Kidney (tissue), 14 donors: Measurements from ENCODE around the gene ARPC2. TPM values are rescaled to one million over a fixed set of nuclear protein-coding genes. Genes with fewer than 3 reads are reported as not detected.

Experiments used
- DNase-seq, 5 donors: peaks; one replicate each; pipeline ENCODE4 v3.0.0-alpha.2; 2013 to 2020
- FAIRE-seq: peaks from 2 replicates; lab custom pipeline; 2012; peaks lifted over from hg19 to GRCh38; lab: Jason Lieb, UNC
- H3K27ac ChIP-seq, 2 donors: one replicate each; pipeline ENCODE4 v1.7.0; 2013; ENCODE audit warnings: low read depth in 2 of 2, low read length in 2 of 2, inconsistent platforms in 1 of 2
- H3K27me3 ChIP-seq: one replicate; pipeline ENCODE4 v1.7.1; 2013; ENCODE audit warnings: low read length, inconsistent platforms; ENCODE audit not compliant: control insufficient read depth, insufficient read depth
- H3K36me3 ChIP-seq, 3 donors: one replicate each; pipeline versions ENCODE4 v1.7.0 to v1.7.1; 2013; ENCODE audit warnings: low read length in 3 of 3, control low read depth in 1 of 3, inconsistent platforms in 1 of 3; ENCODE audit not compliant: insufficient read depth in 3 of 3, control insufficient read depth in 2 of 3
- H3K4me1 ChIP-seq, 3 donors: one replicate each; pipeline versions ENCODE4 v1.7.0 to v1.7.1; 2013; ENCODE audit warnings: low read length in 3 of 3, inconsistent platforms in 1 of 3, low read depth in 1 of 3; ENCODE audit not compliant: control insufficient read depth in 2 of 3, insufficient read depth in 2 of 3
- H3K4me3 ChIP-seq, 3 donors: one replicate each; pipeline versions ENCODE4 v1.7.0 to v1.8.1; 2013; ENCODE audit warnings: low read length in 3 of 3, control low read depth in 1 of 3, inconsistent platforms in 1 of 3
- H3K9ac ChIP-seq, 3 donors: one replicate each; pipeline versions ENCODE4 v1.7.0 to v1.7.1; 2013; ENCODE audit warnings: low read length in 3 of 3, control low read depth in 1 of 3, inconsistent platforms in 1 of 3
- H3K9me3 ChIP-seq, 3 donors: one replicate each; pipeline versions ENCODE4 v1.7.0 to v1.7.1; 2013; ENCODE audit warnings: low read length in 3 of 3, control low read depth in 1 of 3, inconsistent platforms in 1 of 3; ENCODE audit not compliant: control insufficient read depth in 2 of 3, insufficient read depth in 1 of 3
- intact Hi-C: fragments of 100-400 bp; cut with DNase I; formaldehyde crosslinking; loops from one replicate; pipeline ENCODE4 v1.11.1; 2022
- polyA plus RNA-seq: library from polyadenylated mRNA; stranded (reverse); fragments of 350-450 nt; fragmentation: Illumina TruSeq; extraction: RNeasy Lipid Tissue Mini Kit (QIAGEN cat#74804); gene quantifications from one replicate; pipeline ENCODE4 v1.2.3, GENCODE V29; 2014; ENCODE audit warnings: low read depth, low replicate concordance; ENCODE audit not compliant: insufficient read depth
- total RNA-seq: library from RNA; stranded (reverse); fragmentation: NEBNext Ultra II Directional; extraction: Animal tissue kit (Norgen Biotek cat#: 25700); gene quantifications from one replicate; pipeline ENCODE4 v1.2.1, GENCODE V29; 2021
- TF ChIP-seq, protein P1 (sequence below): IDR thresholded peaks from 3 replicates; pipeline ENCODE4 v1.5.1; 2012; ENCODE audit warnings: mild to moderate bottlenecking, moderate library complexity, borderline replicate concordance; ENCODE audit not compliant: insufficient read depth; ENCODE audit errors: extremely low read depth
- donor health status: control.
- donor health status: control.
- donor health status: control.
- donor health status: control.
- donor health status: control.
- donor health status: DM: yes; HTN: yes; CAD: no.
- donor health status: Normal renal cell carcinoma (clear cell type).

Gene ARPC2
- total and polyA plus RNA-seq, 2 donors from 2014 or later, result 195 to 252 TPM

- Histone ChIP-seq H3K36me3 (peaks cover 0 to 75% (median 64%) of the 10 kb centered on the region in 3 donors), H3K27ac (no peak overlapping the region), H3K9ac (no peak overlapping the region), H3K9me3 (no peaks in the 10 kb centered on the region), H3K4me1 (peaks cover 0 to 14% (median 11%) of the 10 kb centered on the region in 3 donors), H3K27me3 (no peaks in the 10 kb centered on the region), H3K4me3 (no peak overlapping the region)
- intact Hi-C loops, result loop anchor here (10.0 kb wide), 1 partner anchor 188 kb away; no protein-coding TSS in a partner anchor
- FAIRE-seq, result no peak
- DNase-seq, result no peak
- TF ChIP-seq, protein P1, sequence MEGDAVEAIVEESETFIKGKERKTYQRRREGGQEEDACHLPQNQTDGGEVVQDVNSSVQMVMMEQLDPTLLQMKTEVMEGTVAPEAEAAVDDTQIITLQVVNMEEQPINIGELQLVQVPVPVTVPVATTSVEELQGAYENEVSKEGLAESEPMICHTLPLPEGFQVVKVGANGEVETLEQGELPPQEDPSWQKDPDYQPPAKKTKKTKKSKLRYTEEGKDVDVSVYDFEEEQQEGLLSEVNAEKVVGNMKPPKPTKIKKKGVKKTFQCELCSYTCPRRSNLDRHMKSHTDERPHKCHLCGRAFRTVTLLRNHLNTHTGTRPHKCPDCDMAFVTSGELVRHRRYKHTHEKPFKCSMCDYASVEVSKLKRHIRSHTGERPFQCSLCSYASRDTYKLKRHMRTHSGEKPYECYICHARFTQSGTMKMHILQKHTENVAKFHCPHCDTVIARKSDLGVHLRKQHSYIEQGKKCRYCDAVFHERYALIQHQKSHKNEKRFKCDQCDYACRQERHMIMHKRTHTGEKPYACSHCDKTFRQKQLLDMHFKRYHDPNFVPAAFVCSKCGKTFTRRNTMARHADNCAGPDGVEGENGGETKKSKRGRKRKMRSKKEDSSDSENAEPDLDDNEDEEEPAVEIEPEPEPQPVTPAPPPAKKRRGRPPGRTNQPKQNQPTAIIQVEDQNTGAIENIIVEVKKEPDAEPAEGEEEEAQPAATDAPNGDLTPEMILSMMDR, result no peak
Measured at GRCh38 chr2:218276986-218277755, 60.2 kb downstream of the ARPC2 start.

DNA sequence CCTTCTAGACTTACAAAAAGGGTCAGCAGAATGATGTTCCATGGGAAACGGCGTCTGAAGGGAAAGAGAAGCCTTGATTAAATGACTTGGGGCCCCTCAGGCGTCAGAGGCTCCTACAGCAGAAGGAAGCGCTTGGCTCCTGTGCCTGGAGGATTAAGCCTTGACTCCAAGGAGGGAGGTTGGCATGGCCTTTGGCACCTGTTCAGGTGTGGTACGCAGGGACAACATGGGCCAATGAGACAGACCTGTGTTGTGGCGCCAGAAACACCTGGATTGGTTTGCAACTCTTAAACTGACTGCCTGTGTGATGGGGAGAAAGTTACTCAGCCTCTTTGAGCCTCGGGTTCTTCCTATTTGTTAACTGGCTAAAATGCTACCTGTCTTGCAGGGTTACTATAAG lies 60.9 kb downstream of the ARPC2 start:
- Histone ChIP-seq H3K4me3 (no peak overlapping the region), H3K4me1 (peaks cover 0 to 16% (median 14%) of the 10 kb centered on the region in 3 donors), H3K27ac (no peak overlapping the region), H3K9ac (no peak overlapping the region), H3K9me3 (no peaks in the 10 kb centered on the region), H3K27me3 (no peaks in the 10 kb centered on the region), H3K36me3 (peaks cover 0 to 75% (median 64%) of the 10 kb centered on the region in 3 donors)
- DNase-seq (peak in 1 of 5 donors; percentile 32), FAIRE-seq (no peak)
- TF ChIP-seq, protein P1, result no peak
- intact Hi-C loops, result loop anchor here (10.0 kb wide), 1 partner anchor 187 kb away; no protein-coding TSS in a partner anchor

DNA sequence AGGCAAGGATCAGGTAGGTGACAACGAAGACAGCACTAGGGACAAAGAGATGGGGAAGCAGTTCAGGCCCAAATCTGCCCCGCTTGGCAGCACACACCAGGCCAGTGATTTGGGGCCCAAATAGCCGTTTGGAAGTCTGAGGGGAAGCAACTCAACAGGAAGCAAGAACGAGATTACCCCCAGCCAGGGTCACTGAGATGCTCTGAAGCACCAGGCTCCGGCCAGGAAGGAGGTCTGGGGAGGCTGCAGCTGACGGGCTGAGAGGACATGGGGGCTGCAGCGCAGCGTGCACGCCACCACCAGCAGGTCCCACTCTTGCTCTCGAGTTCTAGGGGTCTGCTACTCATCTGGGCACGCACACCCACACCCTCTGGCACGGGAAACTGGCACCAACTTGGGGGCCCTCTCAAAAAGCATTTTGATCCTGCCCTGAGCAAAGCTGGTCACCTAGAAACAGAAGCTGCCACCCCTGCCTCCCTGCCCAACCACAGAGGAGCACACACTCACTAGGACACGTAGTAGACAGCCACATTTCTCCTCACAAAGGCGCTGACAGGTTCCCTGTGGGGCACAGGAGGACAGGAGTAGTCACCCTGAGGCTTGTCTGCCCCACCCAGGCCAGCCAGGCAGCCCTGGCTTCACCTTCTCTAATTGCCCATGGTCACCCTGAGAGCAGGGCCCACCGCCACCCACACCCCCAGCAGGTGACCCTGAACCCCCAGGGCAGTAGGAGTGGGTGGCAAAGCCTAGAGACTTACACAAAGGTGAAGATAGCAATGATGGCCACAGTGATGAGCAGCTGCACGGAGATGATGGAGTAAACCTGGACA lies 61.8 kb downstream of the ARPC2 start:
- Histone ChIP-seq H3K27me3 (no peaks in the 10 kb centered on the region), H3K4me3 (no peak overlapping the region), H3K27ac (no peak overlapping the region), H3K4me1 (peaks cover 0 to 22% (median 19%) of the 10 kb centered on the region in 3 donors), H3K36me3 (peaks cover 0 to 78% (median 63%) of the 10 kb centered on the region in 3 donors), H3K9me3 (no peaks in the 10 kb centered on the region), H3K9ac (no peak overlapping the region)
- DNase-seq, result peak in 1 of 5 donors; percentile 30
- TF ChIP-seq, protein P1, result no peak
- FAIRE-seq, result no peak
- intact Hi-C loops, result loop anchor here (10.0 kb wide), 1 partner anchor 186 kb away; no protein-coding TSS in a partner anchor
